Measurements from ENCODE around the gene DCAF15.

Gene DCAF15

DNA sequence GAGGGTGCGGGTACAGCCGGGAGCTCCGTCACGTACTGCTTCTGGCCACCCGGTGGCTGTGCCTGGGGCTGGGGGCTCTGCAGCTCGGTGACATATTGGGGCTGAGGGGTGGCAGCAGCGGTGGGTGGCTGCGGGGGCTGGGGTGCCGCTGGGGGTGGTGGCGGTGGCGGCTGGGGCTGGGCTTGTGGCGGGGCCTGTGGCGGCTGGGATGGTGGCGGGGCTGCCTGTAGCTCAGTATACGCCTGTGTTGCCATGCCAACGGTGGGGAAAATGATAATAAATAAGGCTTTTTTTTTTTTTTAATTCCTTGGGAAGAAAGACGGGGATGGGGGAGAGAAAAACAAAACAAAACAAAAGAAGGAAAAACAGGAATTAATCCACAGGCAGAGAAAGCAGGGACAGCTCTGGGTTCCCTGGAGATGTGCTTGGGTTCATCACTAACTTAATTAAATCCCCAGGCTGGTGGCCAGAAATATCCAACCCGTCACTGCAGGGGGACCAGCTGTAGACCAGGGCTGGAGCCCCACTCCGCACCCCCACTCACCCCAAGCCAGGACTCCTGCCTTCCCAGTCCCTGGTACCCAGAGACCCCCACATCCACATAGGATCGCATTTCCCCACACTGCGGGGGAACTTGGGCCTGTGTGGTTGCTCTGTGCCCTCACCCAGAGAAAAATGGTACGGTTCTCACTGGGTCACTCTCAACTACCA, 41.4 kb downstream of the DCAF15 start:
- no peak overlapping the region for H3K4me3 ChIP-seq (ENCODE audit: low read depth, low read length)
- TF ChIP-seq, protein P1, sequence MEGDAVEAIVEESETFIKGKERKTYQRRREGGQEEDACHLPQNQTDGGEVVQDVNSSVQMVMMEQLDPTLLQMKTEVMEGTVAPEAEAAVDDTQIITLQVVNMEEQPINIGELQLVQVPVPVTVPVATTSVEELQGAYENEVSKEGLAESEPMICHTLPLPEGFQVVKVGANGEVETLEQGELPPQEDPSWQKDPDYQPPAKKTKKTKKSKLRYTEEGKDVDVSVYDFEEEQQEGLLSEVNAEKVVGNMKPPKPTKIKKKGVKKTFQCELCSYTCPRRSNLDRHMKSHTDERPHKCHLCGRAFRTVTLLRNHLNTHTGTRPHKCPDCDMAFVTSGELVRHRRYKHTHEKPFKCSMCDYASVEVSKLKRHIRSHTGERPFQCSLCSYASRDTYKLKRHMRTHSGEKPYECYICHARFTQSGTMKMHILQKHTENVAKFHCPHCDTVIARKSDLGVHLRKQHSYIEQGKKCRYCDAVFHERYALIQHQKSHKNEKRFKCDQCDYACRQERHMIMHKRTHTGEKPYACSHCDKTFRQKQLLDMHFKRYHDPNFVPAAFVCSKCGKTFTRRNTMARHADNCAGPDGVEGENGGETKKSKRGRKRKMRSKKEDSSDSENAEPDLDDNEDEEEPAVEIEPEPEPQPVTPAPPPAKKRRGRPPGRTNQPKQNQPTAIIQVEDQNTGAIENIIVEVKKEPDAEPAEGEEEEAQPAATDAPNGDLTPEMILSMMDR (IDR thresholded peaks at IDR 0.05; ENCODE audit: borderline replicate concordance, insufficient read depth, low read depth, low read length) = no peak

DNA sequence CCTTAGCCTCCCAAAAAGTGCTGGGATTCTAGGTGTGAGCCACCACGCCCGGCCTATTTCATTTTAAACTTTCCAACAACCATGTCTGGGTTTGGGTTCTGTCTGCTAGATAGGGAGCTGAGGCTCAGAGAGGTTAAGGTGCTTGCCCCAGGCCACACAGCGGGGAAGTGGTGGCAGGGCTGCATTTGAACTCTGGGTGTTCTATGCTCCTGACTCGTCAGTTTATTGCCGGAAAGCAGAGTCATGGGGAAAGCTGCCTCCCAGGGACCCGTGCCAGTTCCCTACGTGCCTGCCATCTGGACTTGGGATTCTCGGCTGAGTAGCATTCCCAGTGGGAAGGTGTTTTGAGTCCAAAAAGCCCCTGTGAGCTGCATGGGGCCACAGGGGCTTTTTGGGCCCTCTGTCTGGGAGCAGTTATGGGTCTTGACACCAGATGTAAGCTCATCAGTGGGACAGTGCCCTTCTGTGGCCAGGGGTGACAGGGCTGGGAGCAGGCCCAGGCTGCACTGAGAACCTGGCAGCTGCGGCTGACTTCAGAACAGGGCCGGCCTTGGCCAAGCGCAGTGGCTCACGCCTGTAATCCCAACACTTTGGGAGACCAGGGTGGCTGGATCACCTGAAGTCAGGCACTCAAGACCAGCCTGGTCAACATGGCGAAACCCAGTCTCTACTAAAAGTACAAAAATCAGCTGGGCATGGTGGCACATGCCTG, 42.9 kb downstream of the DCAF15 start:
- no peak overlapping the region for H3K4me3 ChIP-seq (ENCODE audit: low read depth, low read length)

DNA sequence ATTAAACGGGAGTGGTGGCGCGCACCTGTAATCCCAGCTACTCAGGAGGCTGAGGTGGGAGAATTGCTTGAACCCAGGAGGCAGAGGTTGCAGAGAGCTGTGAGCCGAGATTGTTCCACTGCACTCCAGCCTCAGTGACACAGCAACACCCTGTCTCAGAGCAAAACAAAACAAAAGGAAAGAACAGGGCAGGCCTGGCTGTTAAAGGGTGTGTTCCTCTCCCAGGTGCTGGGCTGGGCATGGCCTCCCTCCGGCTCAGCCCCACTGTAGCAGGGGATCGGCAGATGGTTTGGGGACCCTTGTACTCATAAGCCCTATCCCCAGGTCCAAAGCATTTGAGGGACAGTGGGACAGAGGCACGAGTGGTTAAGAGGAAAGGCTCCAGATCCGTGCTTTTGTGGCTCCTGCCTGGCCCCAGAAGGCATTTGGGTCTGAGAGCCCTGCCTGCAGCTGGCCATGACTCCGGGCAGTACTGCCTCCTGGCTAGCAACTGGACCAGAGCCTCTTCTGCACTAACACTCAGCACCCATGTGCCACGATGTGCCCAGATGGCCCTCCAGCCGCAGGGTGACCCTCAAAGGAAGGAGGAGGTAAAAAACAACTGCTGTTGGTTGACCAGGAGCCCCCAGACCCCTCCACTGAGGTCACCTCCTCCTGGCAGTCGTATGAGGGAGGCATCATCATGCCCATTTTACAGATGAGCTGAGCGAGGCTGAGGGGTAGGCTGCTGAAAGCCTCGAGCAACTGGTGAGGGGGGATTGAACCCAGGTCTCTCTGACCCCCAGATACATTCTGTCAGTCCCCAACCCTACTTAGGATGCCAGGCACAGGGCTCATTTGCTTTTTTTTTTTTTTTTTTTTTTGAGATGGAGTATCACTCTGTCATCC, 43.8 kb downstream of the DCAF15 start:
- no peak overlapping the region for H3K4me3 ChIP-seq (ENCODE audit: low read depth, low read length)
- TF ChIP-seq, protein P1 (IDR thresholded peaks at IDR 0.05; ENCODE audit: borderline replicate concordance, insufficient read depth, low read depth, low read length) = no peak

More for the DNA sequence above, 42.9 kb downstream of the DCAF15 start:
- TF ChIP-seq, protein P1 (IDR thresholded peaks at IDR 0.05; ENCODE audit: borderline replicate concordance, insufficient read depth, low read depth, low read length) = no peak

DNA sequence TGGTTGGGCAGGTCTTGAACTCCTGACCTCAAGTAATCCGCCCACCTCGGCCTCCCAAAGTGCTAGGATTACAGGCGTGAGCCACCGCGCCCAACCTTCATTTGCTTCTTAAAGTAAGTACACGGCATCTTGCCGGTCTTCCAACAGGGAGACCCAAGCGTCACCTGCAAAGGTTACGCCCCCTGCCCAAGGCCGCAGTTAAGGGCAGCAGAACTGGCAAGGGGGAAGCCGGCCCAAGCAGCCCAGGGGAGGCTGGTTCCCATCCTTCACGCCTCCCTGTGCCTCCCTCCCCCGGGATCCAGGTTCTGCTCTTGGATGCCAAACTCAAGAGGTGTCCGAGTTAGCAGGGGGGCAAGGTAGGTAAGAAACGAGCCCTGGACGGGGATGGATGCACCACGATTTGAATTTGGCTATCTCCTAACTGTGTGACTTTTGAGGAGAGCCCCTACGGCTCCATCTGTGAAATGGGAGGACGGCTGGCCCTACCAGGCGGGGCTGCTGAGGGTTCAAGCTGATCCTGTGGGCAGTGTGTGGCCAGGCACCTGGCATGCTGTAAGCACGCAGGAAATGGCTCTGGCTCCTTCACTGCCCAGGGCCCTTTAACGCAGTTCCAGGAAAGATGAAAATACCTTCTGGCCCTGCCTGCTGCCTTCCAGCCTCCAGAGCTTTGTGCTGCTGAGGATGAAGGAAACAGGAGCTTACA, 44.8 kb downstream of the DCAF15 start:
- no peak overlapping the region for H3K4me3 ChIP-seq (ENCODE audit: low read depth, low read length)
- TF ChIP-seq, protein P1 (IDR thresholded peaks at IDR 0.05; ENCODE audit: borderline replicate concordance, insufficient read depth, low read depth, low read length) = no peak

DNA sequence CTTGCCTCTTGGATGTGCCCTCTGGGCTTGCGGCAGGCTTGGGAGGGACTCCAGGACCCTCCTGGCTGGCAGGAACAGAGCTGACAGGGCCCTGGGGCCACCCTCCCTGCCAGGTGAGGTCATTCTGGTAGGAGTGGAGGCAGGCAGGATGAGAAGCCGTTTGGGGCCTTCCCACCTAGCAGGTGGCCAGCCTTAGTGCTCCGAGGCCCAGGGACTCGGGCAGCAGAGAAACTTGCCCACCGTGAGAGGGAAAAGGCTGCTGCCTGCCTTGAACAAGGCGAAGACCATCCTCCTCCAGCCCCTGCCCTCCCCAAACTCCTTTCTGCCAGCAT, 45.3 kb downstream of the DCAF15 start:
- H3K4me3 ChIP-seq (ENCODE audit: low read depth, low read length) = no peak overlapping the region
- TF ChIP-seq, protein P1 (IDR thresholded peaks at IDR 0.05; ENCODE audit: borderline replicate concordance, insufficient read depth, low read depth, low read length) = no peak

DNA sequence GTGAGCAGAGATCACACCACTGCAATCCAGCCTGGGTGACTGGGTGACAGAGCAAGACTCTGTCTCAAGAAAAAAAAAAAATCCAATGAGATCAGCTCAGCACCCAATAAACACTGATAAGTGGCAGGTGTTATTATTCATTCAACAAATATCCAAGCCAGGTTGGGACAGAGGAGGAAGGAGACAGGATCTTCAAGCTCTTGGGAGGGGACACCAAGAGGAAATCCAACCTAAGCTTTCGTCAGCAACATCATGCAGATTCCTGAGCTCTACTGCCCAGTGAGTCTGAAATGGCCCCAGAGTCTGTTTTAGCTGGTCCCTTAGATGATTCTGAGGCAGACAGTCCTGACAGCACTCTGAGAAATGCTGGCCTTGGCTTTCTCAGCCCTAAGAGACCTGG, 46.1 kb downstream of the DCAF15 start:
- H3K4me3 ChIP-seq (ENCODE audit: low read depth, low read length) = no peak overlapping the region
- TF ChIP-seq, protein P1 (IDR thresholded peaks at IDR 0.05; ENCODE audit: borderline replicate concordance, insufficient read depth, low read depth, low read length) = no peak

Data from GM12875 (cell line).